Stimulated activated CD4-positive, alpha-beta T cell treated with anti-CD3 and anti-CD28 coated beads, Interleukin-4, amount 100 ng/mL, for 1 hour (primary cell): ENCODE measurements around the gene PPP1R1C.
A peak's percentile ranks its signal among the peaks of the same experiment; 100 is the strongest.

Experiments used
- DNase-seq: peaks from one replicate; pipeline ENCODE4 v3.0.0-alpha.2; 2020

PPP1R1C gene

GRCh38 chr2:181972431-181973170 lies 13.1 kb upstream of the PPP1R1C start:
- DNase-seq = no peak

- no peak for DNase-seq
These were observed 12.4 kb upstream of the PPP1R1C start for GRCh38 chr2:181973171-181973783.

- peak; percentile 17 for DNase-seq
These were observed 7.8 kb upstream of the PPP1R1C start for GRCh38 chr2:181977661-181978350.

- DNase-seq = no peak
These were observed 7.1 kb upstream of the PPP1R1C start for GRCh38 chr2:181978351-181979150.

- DNase-seq = no peak
These were observed 1.6 kb upstream of the PPP1R1C start for GRCh38 chr2:181984060-181984459.

- no peak for DNase-seq
These were observed 630 bp upstream of the PPP1R1C start for GRCh38 chr2:181984814-181985631.

GRCh38 chr2:181988154-181988924 lies 2.7 kb downstream of the PPP1R1C start:
- no peak for DNase-seq

GRCh38 chr2:181989099-181989498 lies 3.4 kb downstream of the PPP1R1C start:
- no peak for DNase-seq

- DNase-seq = no peak
These were observed 5.7 kb downstream of the PPP1R1C start for GRCh38 chr2:181991171-181991885.

- no peak for DNase-seq
These were observed 7.1 kb downstream of the PPP1R1C start for GRCh38 chr2:181992776-181993175.

- DNase-seq = no peak
These were observed 9.6 kb downstream of the PPP1R1C start for GRCh38 chr2:181995289-181995688.

- no peak for DNase-seq
These were observed 12.6 kb downstream of the PPP1R1C start for GRCh38 chr2:181998041-181998835.

- no peak for DNase-seq
These were observed 13.4 kb downstream of the PPP1R1C start for GRCh38 chr2:181998891-181999654.

- no peak for DNase-seq
These were observed 14.3 kb downstream of the PPP1R1C start for GRCh38 chr2:181999911-182000310.

GRCh38 chr2:182004945-182005520 lies 19.4 kb downstream of the PPP1R1C start:
- no peak for DNase-seq

- no peak for DNase-seq
These were observed 21.1 kb downstream of the PPP1R1C start for GRCh38 chr2:182006595-182007341.

GRCh38 chr2:182014284-182014683 lies 28.6 kb downstream of the PPP1R1C start:
- DNase-seq = no peak
